ENCODE measurements around the gene NSUN2.

GRCh38 chr5:6592601-6593000, 40.2 kb downstream of the NSUN2 start:
- TF ChIP-seq CTCF (tag by site-specific recombination; IDR thresholded peaks at IDR 0.05) (no peak), ZNF132 (tag by site-specific recombination; IDR thresholded peaks at IDR 0.05; ENCODE audit: borderline replicate concordance) (no peak), ZNF529 (tag by site-specific recombination; IDR thresholded peaks at IDR 0.05; ENCODE audit: insufficient replicate concordance) (no peak)
